ENCODE results near the gene CST9L.
"Not testable (repeated sequence)": the region's sequence is repeated elsewhere in the genome, so short reads cannot be mapped to it uniquely, and the experiment has no call there.

CST9L gene

GRCh38 chr20:23582293-23582692 is 14.0 kb upstream of the CST9L start:
- Histone ChIP-seq H3K4me1 (ENCODE audit: control insufficient read depth in 1 of 2, insufficient read depth in 2 of 2, low read length in 2 of 2) (no peaks in the 10 kb centered on the region), H2BK5ac (ENCODE audit: low read depth, low read length, poor library complexity) (no peak overlapping the region), H3K9ac (ENCODE audit: low read length) (no peak overlapping the region), H3K79me1 (ENCODE audit: low read length) (no peaks in the 10 kb centered on the region), H3K9me3 (ENCODE audit: insufficient read depth, low read depth, low read length) (no peaks in the 10 kb centered on the region), H3K18ac (ENCODE audit: low read length) (no peak overlapping the region), H3K79me2 (ENCODE audit: control insufficient read depth, insufficient read depth, low read length, poor library complexity) (no peaks in the 10 kb centered on the region), H3K23ac (ENCODE audit: low read length) (no peak overlapping the region), H3K27ac (ENCODE audit: low read depth, low read length) (no peak overlapping the region), H3K14ac (ENCODE audit: low read length) (no peak overlapping the region), H2BK120ac (ENCODE audit: insufficient read depth, low read length, poor library complexity) (no peak overlapping the region), H2BK12ac (ENCODE audit: low read length) (no peak overlapping the region), H4K12ac (ENCODE audit: low read depth, low read length) (no peak overlapping the region), H4K91ac (ENCODE audit: low read depth, low read length) (no peak overlapping the region), H3K27me3 (ENCODE audit: insufficient read depth, low read length) (no peaks in the 10 kb centered on the region), H3K4me3 (ENCODE audit: low read depth, low read length) (no peak overlapping the region), H2AFZ (ENCODE audit: insufficient read depth, low read length, poor library complexity) (no peak overlapping the region), H4K8ac (ENCODE audit: low read depth, low read length) (no peak overlapping the region), H3K4me2 (ENCODE audit: low read length) (no peak overlapping the region), H3K4ac (ENCODE audit: low read depth, low read length) (no peak overlapping the region), H2AK5ac (ENCODE audit: low read length) (no peak overlapping the region), H3K36me3 (ENCODE audit: control insufficient read depth in 1 of 2, insufficient read depth in 2 of 2, low read length in 2 of 2) (no peaks in the 10 kb centered on the region)
- WGBS (ENCODE audit: extremely low coverage, insufficient coverage, insufficient read length), result no CpG with 5 or more reads among the region's 1 CpG
- no peak for DNase-seq

GRCh38 chr20:23581833-23582232 is 13.5 kb upstream of the CST9L start:
- H3K36me3 ChIP-seq (ENCODE audit: control insufficient read depth in 1 of 2, insufficient read depth in 2 of 2, low read length in 2 of 2); H4K8ac ChIP-seq (ENCODE audit: low read depth, low read length); H3K27me3 ChIP-seq (ENCODE audit: insufficient read depth, low read length); H3K4me2 ChIP-seq (ENCODE audit: low read length); H4K12ac ChIP-seq (ENCODE audit: low read depth, low read length); H3K79me2 ChIP-seq (ENCODE audit: control insufficient read depth, insufficient read depth, low read length, poor library complexity); H2AFZ ChIP-seq (ENCODE audit: insufficient read depth, low read length, poor library complexity); H4K91ac ChIP-seq (ENCODE audit: low read depth, low read length); H3K9me3 ChIP-seq (ENCODE audit: insufficient read depth, low read depth, low read length); H3K4me1 ChIP-seq (ENCODE audit: control insufficient read depth in 1 of 2, insufficient read depth in 2 of 2, low read length in 2 of 2); H3K27ac ChIP-seq (ENCODE audit: low read depth, low read length); H3K14ac ChIP-seq (ENCODE audit: low read length); H3K4ac ChIP-seq (ENCODE audit: low read depth, low read length); H3K9ac ChIP-seq (ENCODE audit: low read length); H3K18ac ChIP-seq (ENCODE audit: low read length); H3K79me1 ChIP-seq (ENCODE audit: low read length); DNase-seq; H2BK12ac ChIP-seq (ENCODE audit: low read length); H3K23ac ChIP-seq (ENCODE audit: low read length); H2BK120ac ChIP-seq (ENCODE audit: insufficient read depth, low read length, poor library complexity); H3K4me3 ChIP-seq (ENCODE audit: low read depth, low read length); H2BK5ac ChIP-seq (ENCODE audit: low read depth, low read length, poor library complexity); H2AK5ac ChIP-seq (ENCODE audit: low read length): not testable (repeated sequence)
- WGBS (ENCODE audit: extremely low coverage, insufficient coverage, insufficient read length), result no CpG with 5 or more reads among the region's 9 CpGs

- no peak overlapping the region for H4K12ac ChIP-seq (ENCODE audit: low read depth, low read length)
- no peak overlapping the region for H3K18ac ChIP-seq (ENCODE audit: low read length)
- H3K79me1 ChIP-seq (ENCODE audit: low read length), result no peaks in the 10 kb centered on the region
Observed at GRCh38 chr20:23574977-23575376, 6.7 kb upstream of the CST9L start.

GRCh38 chr20:23570178-23570760 is 2.0 kb upstream of the CST9L start:
- Histone ChIP-seq H3K36me3 (ENCODE audit: control insufficient read depth in 1 of 2, insufficient read depth in 2 of 2, low read length in 2 of 2) (no peaks in the 10 kb centered on the region), H2BK120ac (ENCODE audit: insufficient read depth, low read length, poor library complexity) (no peak overlapping the region), H3K27me3 (ENCODE audit: insufficient read depth, low read length) (no peaks in the 10 kb centered on the region), H3K79me2 (ENCODE audit: control insufficient read depth, insufficient read depth, low read length, poor library complexity) (no peaks in the 10 kb centered on the region), H3K4me1 (ENCODE audit: control insufficient read depth in 1 of 2, insufficient read depth in 2 of 2, low read length in 2 of 2) (no peaks in the 10 kb centered on the region), H3K4ac (ENCODE audit: low read depth, low read length) (no peak overlapping the region), H2BK12ac (ENCODE audit: low read length) (no peak overlapping the region), H3K79me1 (ENCODE audit: low read length) (no peaks in the 10 kb centered on the region), H2AK5ac (ENCODE audit: low read length) (no peak overlapping the region), H2BK5ac (ENCODE audit: low read depth, low read length, poor library complexity) (no peak overlapping the region), H3K18ac (ENCODE audit: low read length) (no peak overlapping the region), H4K12ac (ENCODE audit: low read depth, low read length) (no peak overlapping the region), H3K14ac (ENCODE audit: low read length) (no peak overlapping the region), H3K27ac (ENCODE audit: low read depth, low read length) (no peak overlapping the region), H4K8ac (ENCODE audit: low read depth, low read length) (no peak overlapping the region), H3K9me3 (ENCODE audit: insufficient read depth, low read depth, low read length) (no peaks in the 10 kb centered on the region), H3K4me3 (ENCODE audit: low read depth, low read length) (no peak overlapping the region), H3K4me2 (ENCODE audit: low read length) (no peak overlapping the region), H2AFZ (ENCODE audit: insufficient read depth, low read length, poor library complexity) (no peak overlapping the region), H3K23ac (ENCODE audit: low read length) (no peak overlapping the region), H4K91ac (ENCODE audit: low read depth, low read length) (no peak overlapping the region), H3K9ac (ENCODE audit: low read length) (no peak overlapping the region)
- peak in 1 of 2 donors; percentile 19 for DNase-seq
- no CpG with 5 or more reads among the region's 2 CpGs for WGBS (ENCODE audit: extremely low coverage, insufficient coverage, insufficient read length)

More at GRCh38 chr20:23574977-23575376, 6.7 kb upstream of the CST9L start:
- no peaks in the 10 kb centered on the region for H3K36me3 ChIP-seq (ENCODE audit: control insufficient read depth in 1 of 2, insufficient read depth in 2 of 2, low read length in 2 of 2)
- H2BK12ac ChIP-seq (ENCODE audit: low read length), result no peak overlapping the region
- no peak overlapping the region for H3K4me2 ChIP-seq (ENCODE audit: low read length)
- no peak overlapping the region for H4K8ac ChIP-seq (ENCODE audit: low read depth, low read length)
- H2AK5ac ChIP-seq (ENCODE audit: low read length), result no peak overlapping the region
- H3K14ac ChIP-seq (ENCODE audit: low read length), result no peak overlapping the region
- no peak overlapping the region for H3K23ac ChIP-seq (ENCODE audit: low read length)
- H3K4ac ChIP-seq (ENCODE audit: low read depth, low read length), result no peak overlapping the region
- no peak overlapping the region for H3K27ac ChIP-seq (ENCODE audit: low read depth, low read length)
- no peaks in the 10 kb centered on the region for H3K27me3 ChIP-seq (ENCODE audit: insufficient read depth, low read length)
- no peaks in the 10 kb centered on the region for H3K79me2 ChIP-seq (ENCODE audit: control insufficient read depth, insufficient read depth, low read length, poor library complexity)
- H3K9me3 ChIP-seq (ENCODE audit: insufficient read depth, low read depth, low read length), result no peaks in the 10 kb centered on the region
- H3K9ac ChIP-seq (ENCODE audit: low read length), result no peak overlapping the region
- no peak overlapping the region for H4K91ac ChIP-seq (ENCODE audit: low read depth, low read length)
- H2BK5ac ChIP-seq (ENCODE audit: low read depth, low read length, poor library complexity), result no peak overlapping the region
- no peak overlapping the region for H3K4me3 ChIP-seq (ENCODE audit: low read depth, low read length)
- DNase-seq, result no peak
- H2AFZ ChIP-seq (ENCODE audit: insufficient read depth, low read length, poor library complexity), result no peak overlapping the region
- no peaks in the 10 kb centered on the region for H3K4me1 ChIP-seq (ENCODE audit: control insufficient read depth in 1 of 2, insufficient read depth in 2 of 2, low read length in 2 of 2)
- no peak overlapping the region for H2BK120ac ChIP-seq (ENCODE audit: insufficient read depth, low read length, poor library complexity)
